HG03354 (cell line): ENCODE results near the gene CYP51A1.
"Not testable (repeated sequence)": the region's sequence is repeated elsewhere in the genome, so short reads cannot be mapped to it uniquely, and the experiment has no call there.

ENCODE experiments used
- ATAC-seq: cut with Tn5 transposase; IDR thresholded peaks from one replicate; pipeline ENCODE4 v1.9.1; 2021; ENCODE audit warnings: mild to moderate bottlenecking; ENCODE audit not compliant: unreplicated experiment, poor library complexity, severe bottlenecking

Gene CYP51A1

DNA sequence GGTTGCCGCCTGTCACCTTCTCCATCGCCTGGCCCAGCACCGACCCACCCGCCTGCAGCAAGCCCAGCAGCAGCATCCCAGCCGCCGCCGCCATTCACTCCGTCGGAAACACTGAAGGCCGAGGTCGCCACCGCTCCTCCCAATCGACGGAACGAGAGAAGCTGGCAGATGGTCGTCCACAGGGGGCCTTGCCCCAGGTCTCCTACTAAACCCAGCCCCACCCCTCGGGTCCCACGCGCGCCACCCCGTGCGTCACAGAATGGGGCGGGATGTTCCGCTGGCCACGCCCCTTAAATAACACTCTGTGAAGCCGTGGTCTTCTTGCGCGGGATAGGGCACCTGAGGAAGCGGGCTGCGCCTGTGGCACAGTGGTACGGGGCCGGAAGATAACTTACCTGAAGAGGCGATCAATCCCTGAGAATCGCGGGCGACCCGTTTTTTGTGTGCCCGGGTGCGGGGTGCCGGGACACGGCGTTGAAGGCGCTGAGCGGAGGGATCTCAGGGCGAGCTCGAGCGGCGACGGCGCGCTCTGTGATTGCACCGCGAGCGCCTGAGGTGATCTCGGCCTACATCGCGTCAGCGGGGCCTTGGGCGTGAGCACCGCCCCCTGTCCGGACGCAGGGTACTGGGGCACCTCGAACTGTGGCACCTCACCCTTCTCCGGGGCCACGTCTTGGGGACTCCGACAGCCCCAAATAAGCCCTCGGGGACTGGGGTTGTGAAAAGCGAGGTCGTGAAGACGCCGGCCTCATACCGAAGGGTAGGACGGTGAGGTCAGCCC lies at the start of gene CYP51A1:
TSS of gene CYP51A1 (minus strand) at position 207 of the 781 bp plus-strand sequence. CDS start at position 94, 113 bp downstream.
- ATAC-seq: peak; percentile 89

DNA sequence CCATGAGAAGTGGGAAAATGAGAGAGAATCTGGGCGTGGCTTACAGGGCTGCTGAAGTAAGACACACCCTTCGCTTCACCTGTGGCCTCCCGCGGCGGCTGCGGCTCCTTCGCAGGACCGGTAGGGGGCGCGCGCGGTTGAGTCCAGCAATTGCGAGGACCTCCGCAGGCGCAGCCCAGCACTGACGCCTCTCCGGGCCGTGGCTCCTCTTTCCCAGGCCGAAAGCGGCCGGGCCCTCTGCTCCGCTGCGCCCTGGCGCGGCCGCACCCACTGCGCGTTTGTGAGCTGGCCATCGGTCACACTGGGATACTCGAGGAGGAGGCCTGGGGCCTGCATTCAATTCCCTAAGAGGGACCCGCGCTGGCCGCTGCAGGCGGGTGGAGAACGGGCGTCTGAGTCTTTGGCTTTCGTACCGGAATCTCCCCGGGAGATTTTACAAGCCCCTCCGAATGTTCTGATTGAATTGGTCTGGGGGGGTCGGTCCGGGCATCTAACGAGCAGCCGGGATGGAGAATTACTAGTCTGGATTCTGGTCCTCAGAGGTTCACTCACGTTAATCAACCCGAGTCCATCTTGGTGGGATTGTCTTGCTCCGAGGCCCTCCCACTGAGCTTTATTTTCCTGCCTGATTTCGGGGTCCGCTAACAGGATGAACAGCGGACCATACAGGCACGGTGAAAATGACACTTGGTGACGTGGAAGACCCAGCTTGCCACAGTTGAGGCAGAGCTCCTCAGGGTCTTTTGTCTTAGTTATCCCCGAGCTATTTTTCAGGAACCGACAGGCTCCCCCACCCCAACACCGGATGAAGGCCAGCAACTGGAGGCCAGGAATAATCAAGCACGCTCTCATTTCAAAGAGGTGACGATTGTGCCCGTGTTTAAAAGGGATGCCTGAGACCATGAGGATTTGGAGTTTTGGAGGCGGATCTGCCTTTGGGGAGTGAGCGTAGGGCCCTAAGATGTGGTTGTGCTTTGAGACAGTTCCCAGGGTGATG lies 44.9 kb upstream of the CYP51A1 start, which contains the start of gene LRRD1:
TSS of gene LRRD1 (minus strand) at position 215 of the 997 bp plus-strand sequence. CDS start 13,940 bp downstream, outside the sequence.
- peak; percentile 99 for ATAC-seq

DNA sequence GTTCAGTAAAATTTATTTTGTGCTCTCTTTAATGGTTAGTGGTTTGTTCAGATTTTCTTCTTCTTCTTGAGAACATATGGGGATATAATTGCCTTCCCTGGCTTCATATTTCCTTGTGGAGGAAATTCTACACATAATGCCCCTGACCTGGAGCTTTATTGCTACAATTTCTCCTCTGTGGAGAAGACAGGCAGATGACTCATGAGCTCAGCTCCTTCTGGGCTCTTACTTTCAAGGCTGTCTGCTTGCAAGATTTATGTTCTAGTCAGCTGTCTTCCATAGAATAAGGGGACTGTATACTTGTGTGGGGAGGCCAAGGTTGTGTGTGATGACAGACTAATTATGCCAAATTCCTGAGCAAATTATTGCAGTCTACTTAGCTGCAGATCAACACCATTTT lies 43.1 kb upstream of the CYP51A1 start:
- no peak for ATAC-seq

DNA sequence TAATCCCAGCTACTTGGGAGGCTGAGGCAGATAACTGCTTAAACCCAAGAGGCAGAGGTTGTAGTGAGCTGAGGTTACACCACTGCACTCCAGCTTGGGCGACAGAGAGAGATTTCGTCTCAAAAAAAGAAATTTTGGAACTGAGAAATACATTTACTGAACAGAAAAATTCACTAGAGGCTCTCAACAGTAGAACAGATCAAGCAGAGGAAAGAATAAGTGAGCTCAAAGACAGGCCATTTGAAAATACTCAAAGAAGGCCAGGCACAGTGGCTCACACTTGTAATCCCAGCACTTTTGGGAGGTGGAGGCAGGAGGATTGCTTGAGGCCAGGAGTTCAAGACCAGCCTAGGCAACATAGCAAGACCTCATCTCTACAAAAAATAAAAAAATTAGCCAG lies 35.3 kb upstream of the CYP51A1 start:
- not testable (repeated sequence) for ATAC-seq

DNA sequence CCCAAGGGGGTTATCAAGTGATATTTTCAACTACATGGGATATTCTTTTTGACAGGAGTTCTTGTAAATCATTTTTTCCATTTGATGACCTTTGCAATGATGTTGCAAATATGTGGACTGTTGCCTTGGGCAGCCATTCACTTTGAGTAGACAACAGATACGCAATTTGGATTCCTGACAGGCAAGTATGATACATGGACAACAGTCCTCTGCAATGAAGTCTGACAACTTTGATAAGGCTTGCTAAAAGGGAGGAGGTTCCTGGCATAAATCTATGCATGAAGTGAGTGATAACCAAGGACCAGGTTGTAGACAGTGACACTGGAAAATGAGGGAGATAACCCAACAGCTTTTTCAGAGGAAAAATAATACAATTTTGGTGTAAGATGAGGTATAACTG lies 27.0 kb upstream of the CYP51A1 start:
- no peak for ATAC-seq

DNA sequence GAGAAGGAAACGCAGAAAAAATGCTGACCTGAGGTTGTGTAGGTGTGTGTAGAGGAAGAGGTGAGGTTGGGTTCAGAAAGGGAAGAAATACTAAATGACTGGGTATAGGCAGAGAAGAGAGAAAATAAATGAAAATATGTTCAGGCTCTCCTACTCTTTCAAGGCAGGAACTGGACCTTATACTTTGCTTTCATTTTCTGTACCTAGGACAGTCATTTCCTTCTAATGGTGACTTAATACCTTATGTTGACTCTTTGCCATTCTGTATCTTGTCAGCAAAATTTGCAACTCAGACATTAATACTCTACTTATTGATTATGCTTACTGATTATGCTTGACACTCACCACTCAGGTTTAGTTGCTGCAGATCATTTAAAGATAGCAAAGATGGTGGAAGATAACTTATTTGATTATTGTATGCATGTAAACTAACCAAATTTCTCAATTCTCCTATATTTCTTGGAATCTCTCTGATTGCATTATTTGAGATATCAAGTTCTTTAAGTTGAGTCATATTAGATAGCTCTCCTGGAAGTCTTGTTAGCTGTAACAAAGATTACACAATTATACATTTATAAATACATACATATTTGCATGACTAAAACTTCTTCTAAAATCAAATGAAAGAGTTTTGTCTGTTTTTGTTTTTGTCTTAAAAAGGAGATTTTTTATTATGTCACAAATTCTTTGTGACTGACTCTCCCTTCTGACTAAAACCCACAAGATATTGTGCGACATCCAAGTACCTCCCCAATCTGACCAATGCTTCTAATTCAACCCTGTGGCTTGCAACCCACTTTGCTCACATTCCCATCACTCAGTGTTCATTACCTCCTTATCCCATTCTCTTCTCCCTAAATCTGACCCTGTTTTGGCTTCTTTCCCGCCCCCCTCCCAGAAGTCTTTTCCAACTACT lies 24.6 kb upstream of the CYP51A1 start:
- ATAC-seq: peak; percentile 94

DNA sequence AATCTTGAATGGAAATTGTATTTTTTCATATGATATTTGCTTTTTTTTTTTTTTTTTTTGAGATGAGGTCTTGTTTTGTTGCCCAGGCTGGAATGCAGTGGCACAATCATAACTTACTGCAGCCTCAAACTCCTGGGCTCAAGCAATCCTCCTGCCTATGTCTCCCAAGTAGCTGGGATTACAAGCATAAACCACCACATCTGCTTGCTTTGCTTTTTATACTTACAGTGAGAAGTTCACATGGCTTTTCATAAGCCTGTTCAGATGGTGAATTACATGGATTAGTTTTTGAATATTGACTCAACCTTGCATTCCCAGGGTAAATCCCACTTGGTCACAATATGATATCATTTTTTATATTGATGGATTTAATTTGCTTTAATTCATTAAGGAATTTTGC lies 22.7 kb upstream of the CYP51A1 start:
- no peak for ATAC-seq

DNA sequence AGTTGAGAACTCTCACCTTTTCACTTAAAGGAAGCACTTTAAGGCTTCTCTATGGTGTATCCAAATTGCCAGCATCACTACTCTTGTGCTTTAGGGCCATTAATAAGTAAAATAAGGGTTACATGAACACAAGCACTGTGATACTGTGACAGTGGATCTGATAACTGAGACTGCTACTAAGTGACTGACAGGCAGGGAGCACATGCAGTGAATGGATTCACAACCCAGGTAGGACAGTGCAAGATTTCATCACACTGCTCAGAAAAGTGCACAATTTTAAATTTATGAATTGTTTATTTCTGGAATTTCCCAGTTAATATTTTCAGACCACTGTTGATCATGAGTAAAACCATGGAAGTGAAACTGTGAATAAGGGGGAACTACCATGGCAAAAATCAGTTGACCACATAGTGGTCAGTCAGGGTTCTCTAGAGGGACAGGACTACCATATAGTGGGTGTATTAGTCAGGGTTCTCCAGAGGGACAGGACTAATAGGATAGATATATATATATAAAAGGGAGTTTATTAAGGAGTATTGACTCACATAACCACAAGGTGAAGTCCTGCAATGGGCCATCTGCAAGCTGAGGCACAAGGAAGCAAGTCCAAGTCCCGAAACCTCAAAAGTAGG lies 20.9 kb upstream of the CYP51A1 start:
- no peak for ATAC-seq

DNA sequence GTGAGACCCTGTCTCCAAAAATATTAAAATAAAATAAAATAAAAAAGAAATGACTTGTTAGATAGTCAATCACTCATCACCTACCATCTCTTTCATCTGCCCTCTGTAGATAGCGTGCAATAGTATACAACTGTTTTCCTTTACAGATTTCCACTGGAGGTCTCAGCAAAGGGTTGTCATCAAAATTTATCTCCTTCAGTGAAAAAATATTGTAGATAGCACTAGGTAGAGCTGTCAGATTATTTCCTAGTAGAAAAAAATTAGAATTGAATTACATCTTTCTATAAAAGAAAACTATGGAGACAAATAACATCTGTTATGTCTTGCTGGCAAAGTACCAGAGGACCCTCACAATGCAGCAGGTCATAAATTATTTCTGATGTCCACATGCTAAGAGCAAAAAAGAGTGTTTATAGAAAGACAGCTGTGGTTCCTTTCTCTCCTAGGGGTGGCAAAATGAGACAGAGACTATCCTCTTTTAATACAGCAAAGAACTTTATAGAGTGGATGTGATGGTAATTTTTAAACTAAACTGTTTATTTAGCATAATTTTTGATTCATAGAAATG lies 16.3 kb upstream of the CYP51A1 start:
- ATAC-seq: no peak

- ATAC-seq: no peak
Observed at GRCh38 chr7:92149736-92150239, 15.5 kb upstream of the CYP51A1 start.

DNA sequence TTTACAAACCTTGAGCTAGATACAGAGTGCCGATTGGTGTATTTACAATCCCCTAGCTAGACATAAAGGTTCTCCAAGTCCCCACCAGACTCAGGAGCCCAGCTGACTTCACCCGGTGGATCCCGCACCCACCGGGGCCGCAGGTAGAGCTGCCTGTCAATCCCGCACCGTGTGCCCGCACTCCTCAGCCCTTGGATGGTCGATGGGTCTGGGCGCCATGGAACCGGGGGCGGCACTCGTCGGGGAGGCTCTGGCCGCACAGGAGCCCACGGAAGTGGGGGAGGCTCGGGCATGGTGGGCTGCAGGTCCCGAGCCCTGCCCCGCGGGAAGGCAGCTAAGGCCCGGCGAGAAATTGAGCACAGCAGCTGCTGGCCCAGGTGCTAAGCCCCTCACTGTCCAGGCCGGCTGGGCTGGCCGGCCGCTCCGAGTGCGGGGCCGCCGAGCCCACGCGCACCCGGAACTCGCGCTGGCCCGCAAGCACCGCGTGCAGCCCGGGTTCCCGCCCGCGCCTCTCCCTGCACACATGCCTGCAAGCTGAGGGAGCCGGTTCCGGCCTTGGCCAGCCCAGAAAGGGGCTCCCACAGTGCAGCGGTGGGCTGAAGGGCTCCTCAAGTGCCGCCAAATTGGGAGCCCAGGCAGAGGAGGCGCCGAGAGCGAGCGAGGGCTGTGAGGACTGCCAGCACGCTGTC lies 9.1 kb upstream of the CYP51A1 start:
- ATAC-seq: not testable (repeated sequence)

DNA sequence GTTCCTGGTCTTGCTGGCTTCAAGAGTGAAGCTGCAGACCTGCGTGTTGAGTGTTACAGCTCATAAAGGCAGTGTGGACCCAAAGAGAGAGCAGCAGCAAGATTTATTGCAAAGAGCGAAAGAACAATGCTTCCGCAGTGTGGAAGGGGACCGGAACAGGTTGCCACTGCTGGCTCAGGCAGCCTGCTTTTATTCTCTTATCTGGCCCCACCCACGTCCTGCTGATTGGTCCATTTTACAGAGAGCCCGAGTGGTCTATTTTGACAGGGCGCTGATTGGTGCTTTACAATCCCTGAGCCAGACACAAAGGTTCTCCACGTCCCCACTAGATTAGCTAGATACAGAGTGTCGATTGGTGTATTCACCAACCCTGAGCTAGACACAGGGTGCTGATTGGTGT lies 8.5 kb upstream of the CYP51A1 start:
- ATAC-seq: not testable (repeated sequence)

DNA sequence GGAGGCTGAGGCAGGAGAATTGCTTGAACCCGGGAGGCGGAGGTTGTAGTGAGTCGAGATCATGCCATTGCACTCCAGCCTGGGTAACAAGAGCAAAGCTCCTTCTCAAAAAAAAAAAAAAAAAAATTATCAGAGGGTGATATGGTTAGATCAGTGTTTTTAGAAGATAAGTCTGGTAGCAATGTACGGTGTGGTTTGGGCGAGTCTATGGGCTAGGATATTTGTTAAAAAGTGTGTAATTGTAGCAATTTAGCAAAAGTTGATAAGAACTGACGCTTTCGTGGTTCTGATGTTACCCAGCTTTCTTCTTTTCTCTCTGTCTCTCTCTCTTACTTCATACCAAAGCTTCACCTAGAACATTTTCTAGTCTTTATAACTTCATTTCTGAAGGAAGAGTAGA lies 6.9 kb upstream of the CYP51A1 start:
- ATAC-seq: no peak

DNA sequence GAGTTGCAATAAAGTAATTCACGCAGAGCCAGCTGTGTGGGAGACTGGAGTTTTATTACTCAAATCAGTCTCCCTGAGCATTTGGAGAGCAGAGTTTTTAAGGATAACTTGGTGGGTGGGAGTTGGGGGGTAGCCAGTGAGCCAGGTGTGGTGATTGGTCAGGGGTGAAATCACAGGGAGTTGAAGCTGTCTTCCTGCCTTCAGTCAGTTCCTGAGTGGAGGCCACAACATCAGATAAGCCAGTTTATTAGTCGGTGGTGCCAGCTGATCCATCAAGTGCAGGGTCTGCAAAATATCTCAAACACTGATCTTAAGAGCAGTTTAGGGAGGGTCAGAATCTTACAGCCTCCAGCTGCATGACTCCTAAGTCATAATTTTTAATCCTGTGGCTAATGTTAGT lies 3.3 kb upstream of the CYP51A1 start:
- ATAC-seq: no peak

DNA sequence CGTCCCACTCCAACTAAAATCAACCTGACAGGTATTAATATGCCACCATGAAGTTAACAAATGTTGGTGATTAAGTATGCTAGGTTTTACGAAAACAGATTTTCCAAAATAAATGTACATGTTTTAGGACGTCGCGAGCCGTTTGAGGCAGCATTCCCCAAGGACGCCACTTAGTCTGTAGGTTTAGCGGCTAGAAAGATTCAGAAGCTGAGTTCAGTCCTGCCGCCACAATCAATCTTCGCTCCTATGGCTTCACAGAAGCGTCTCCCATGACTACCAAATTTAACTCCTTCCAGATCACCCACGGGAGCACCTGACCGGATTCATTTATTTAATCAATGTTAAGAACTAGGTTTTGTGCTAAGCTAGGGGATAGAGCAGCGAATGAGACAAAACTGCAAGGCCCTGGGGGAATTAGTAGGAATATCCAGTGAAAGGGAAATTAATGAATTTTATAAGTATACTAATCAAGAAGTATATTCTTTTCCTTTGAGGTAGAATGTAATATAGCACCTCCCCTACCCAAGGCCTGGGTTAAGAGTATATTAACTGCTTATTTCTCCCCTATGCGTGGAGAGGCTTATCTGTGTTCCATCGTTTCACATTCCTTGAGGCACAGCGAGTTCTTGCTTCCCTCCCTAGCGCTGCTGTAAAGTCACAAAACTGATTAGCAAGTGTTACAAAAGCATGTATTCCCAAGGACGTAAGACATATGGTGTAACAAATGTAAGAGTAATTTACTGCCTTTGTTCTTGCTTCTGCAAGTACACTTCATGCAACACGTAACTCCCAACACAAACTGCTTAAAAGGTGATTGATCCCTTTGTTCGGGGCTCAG lies 994 bp upstream of the CYP51A1 start:
- no peak for ATAC-seq

DNA sequence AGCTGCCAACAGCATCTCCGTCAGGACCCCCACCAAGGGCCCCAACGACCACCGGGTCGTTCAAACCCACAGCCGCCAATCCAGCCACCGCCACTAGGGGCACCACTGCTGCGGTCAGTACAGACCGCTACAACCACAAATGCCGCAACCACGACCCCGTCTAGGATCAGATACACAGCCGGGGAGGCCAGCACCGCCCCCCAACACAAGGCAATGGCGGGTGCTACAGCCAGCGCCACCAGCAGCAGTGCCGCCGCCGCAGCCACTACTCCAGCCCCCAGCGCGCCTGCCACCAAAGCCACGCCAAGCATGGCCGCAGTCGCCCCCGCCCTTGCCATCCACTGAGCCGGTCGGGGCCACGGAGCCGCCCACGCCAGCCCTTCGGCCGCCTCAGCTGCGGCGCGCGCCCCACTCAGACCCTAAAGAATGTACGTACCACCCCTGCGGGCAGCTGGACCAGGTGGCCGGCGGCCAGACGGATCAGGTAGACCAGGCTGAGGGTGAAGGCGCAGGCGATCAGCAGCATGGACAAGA lies 473 bp downstream of the CYP51A1 start:
- ATAC-seq: peak; percentile 44
